Measurements from ENCODE around the gene ARFIP1.
"Not testable (repeated sequence)": the region's sequence is repeated elsewhere in the genome, so short reads cannot be mapped to it uniquely, and the experiment has no call there.

The ARFIP1 gene

GRCh38 chr4:152785639-152786615, 6.2 kb downstream of the ARFIP1 start:
- no peak for DNase-seq (ENCODE audit: low read depth)

- DNase-seq (ENCODE audit: low read depth): no peak
Observed at GRCh38 chr4:152786627-152787026, 6.9 kb downstream of the ARFIP1 start.

- no peak for DNase-seq (ENCODE audit: low read depth)
Observed at GRCh38 chr4:152795891-152796290, 16.1 kb downstream of the ARFIP1 start.

GRCh38 chr4:152803541-152803940, 23.8 kb downstream of the ARFIP1 start:
- no peak for DNase-seq (ENCODE audit: low read depth)

- no peak for DNase-seq (ENCODE audit: low read depth)
Observed at GRCh38 chr4:152805071-152805650, 25.4 kb downstream of the ARFIP1 start.

GRCh38 chr4:152805818-152806217, 26.1 kb downstream of the ARFIP1 start:
- DNase-seq (ENCODE audit: low read depth): no peak

- DNase-seq (ENCODE audit: low read depth): no peak
Observed at GRCh38 chr4:152806501-152807125, 26.9 kb downstream of the ARFIP1 start.

GRCh38 chr4:152807294-152807829, 27.6 kb downstream of the ARFIP1 start:
- no peak for DNase-seq (ENCODE audit: low read depth)

GRCh38 chr4:152808670-152809069, 28.9 kb downstream of the ARFIP1 start:
- no peak for DNase-seq (ENCODE audit: low read depth)

- DNase-seq (ENCODE audit: low read depth): no peak
Observed at GRCh38 chr4:152810715-152811287, 31.0 kb downstream of the ARFIP1 start.

- DNase-seq (ENCODE audit: low read depth): no peak
Observed at GRCh38 chr4:152815078-152815477, 35.3 kb downstream of the ARFIP1 start.

- DNase-seq (ENCODE audit: low read depth): no peak
Observed at GRCh38 chr4:152817331-152817730, 37.6 kb downstream of the ARFIP1 start.

- DNase-seq (ENCODE audit: low read depth): no peak
Observed at GRCh38 chr4:152819026-152819645, 39.4 kb downstream of the ARFIP1 start.

- DNase-seq (ENCODE audit: low read depth): no peak
Observed at GRCh38 chr4:152820073-152820472, 40.3 kb downstream of the ARFIP1 start.

- DNase-seq (ENCODE audit: low read depth): no peak
Observed at GRCh38 chr4:152822323-152822722, 42.6 kb downstream of the ARFIP1 start.

GRCh38 chr4:152824561-152824960, 44.8 kb downstream of the ARFIP1 start:
- no peak for DNase-seq (ENCODE audit: low read depth)

GRCh38 chr4:152825336-152825735, 45.6 kb downstream of the ARFIP1 start:
- DNase-seq (ENCODE audit: low read depth): no peak

GRCh38 chr4:152828122-152828521, 48.4 kb downstream of the ARFIP1 start:
- no peak for DNase-seq (ENCODE audit: low read depth)

- no peak for DNase-seq (ENCODE audit: low read depth)
Observed at GRCh38 chr4:152831416-152831815, 51.7 kb downstream of the ARFIP1 start.

GRCh38 chr4:152836936-152837335, 57.2 kb downstream of the ARFIP1 start:
- DNase-seq (ENCODE audit: low read depth): no peak

- not testable (repeated sequence) for DNase-seq (ENCODE audit: low read depth)
Observed at GRCh38 chr4:152839729-152840128, 60.0 kb downstream of the ARFIP1 start.

Data from HS-27A (cell line).